Myocyte (in vitro differentiated cells): Measurements from ENCODE around the gene ZNF710. TPM values are rescaled to one million over a fixed set of nuclear protein-coding genes. Genes with fewer than 3 reads are reported as not detected.

ENCODE experiments used
- microRNA-seq: library from miRNA; unstranded; fragments of <30 nt; microRNA quantifications from one replicate; pipeline ENCODE4, GENCODE V29; 2016
- total RNA-seq: library from RNA; depleted of rRNA; stranded (reverse); fragments of >200 nt; gene quantifications from 2 replicates; pipeline ENCODE4 v1.2.3, GENCODE V29; 2014

The ZNF710 gene
- total RNA-seq, 1 donor from 2014 or later: 6.3 TPM

Small RNA genes lying within 50 kb of the gene (microRNA-seq; reads per million reads assigned to microRNA genes)
- gene MIR3174: 0.81 reads per million

Other genes with a start within 250 kb of the ZNF710 start
- gene MESP2, start 225.0 kb upstream of the ZNF710 start, total RNA-seq: 0.24 and 0.42 TPM in 2 replicates
- 6.2 and 6.6 TPM in 2 replicates for gene ANPEP, start 186.5 kb upstream of the ZNF710 start, total RNA-seq
- gene AP3S2, start 107.3 kb upstream of the ZNF710 start, total RNA-seq: 65.3 and 101 TPM in 2 replicates
- gene ARPIN, start 88.4 kb upstream of the ZNF710 start, total RNA-seq: 5.4 and 5.6 TPM in 2 replicates
- 222 and 295 TPM in 2 replicates for gene IDH2, start 101.1 kb downstream of the ZNF710 start, total RNA-seq
- gene SEMA4B, start 200.0 kb downstream of the ZNF710 start, total RNA-seq: 1.8 and 3.5 TPM in 2 replicates
- gene CIB1, start 232.6 kb downstream of the ZNF710 start, total RNA-seq: 9.2 and 17.7 TPM in 2 replicates
- 5.2 and 11.2 TPM in 2 replicates for gene GDPGP1, start 232.9 kb downstream of the ZNF710 start, total RNA-seq
- gene TTLL13, start 248.2 kb downstream of the ZNF710 start, total RNA-seq: 0.08 TPM in 1 of 2 replicates, not detected in the other